H9 (cell line): ENCODE results near the gene C2orf80. TPM values are rescaled to one million over a fixed set of nuclear protein-coding genes. Genes with fewer than 3 reads are reported as not detected.

ENCODE experiments used
- DNase-seq: peaks from one replicate; pipeline ENCODE4 v3.0.0-alpha.2; 2017
- H2AFZ ChIP-seq: one replicate; pipeline ENCODE4 v1.6.1; 2013; ENCODE audit warnings: mild to moderate bottlenecking, low read length, control low read depth, moderate library complexity
- H2AK5ac ChIP-seq: 2 replicates; pipeline ENCODE4 v1.6.1; 2013; ENCODE audit warnings: low read length, control low read depth, mixed read lengths; ENCODE audit not compliant: insufficient read length
- H2BK120ac ChIP-seq: one replicate; pipeline ENCODE4 v1.6.1; 2013; ENCODE audit warnings: low read depth, mild to moderate bottlenecking, low read length, control low read depth, inconsistent platforms; ENCODE audit not compliant: poor library complexity, severe bottlenecking
- H2BK12ac ChIP-seq: 2 replicates; pipeline ENCODE4 v1.6.1; 2013; ENCODE audit warnings: low read length, control low read depth, mixed read lengths, low read depth; ENCODE audit not compliant: insufficient read length
- H2BK15ac ChIP-seq: 2 replicates; pipeline ENCODE4 v1.6.1; 2013; ENCODE audit warnings: low read depth, low read length, control low read depth
- H2BK20ac ChIP-seq: one replicate; pipeline ENCODE4 v1.6.1; 2013; ENCODE audit warnings: low read depth, mild to moderate bottlenecking, low read length, control low read depth, inconsistent platforms; ENCODE audit not compliant: poor library complexity, severe bottlenecking
- H2BK5ac ChIP-seq: 2 replicates; pipeline ENCODE4 v1.6.1; 2013; ENCODE audit warnings: low read length, control low read depth, mixed read lengths; ENCODE audit not compliant: insufficient read length
- H3K14ac ChIP-seq: 2 replicates; pipeline ENCODE4 v1.6.1; 2013; ENCODE audit warnings: low read length, control low read depth; ENCODE audit not compliant: insufficient read depth
- H3K18ac ChIP-seq: 2 replicates; pipeline ENCODE4 v1.6.1; 2013; ENCODE audit warnings: low read depth, mild to moderate bottlenecking, mixed read lengths, low read length, control low read depth; ENCODE audit not compliant: insufficient read length
- H3K23ac ChIP-seq: 2 replicates; pipeline ENCODE4 v1.6.1; 2013; ENCODE audit warnings: low read length, control low read depth, mixed read lengths, low read depth; ENCODE audit not compliant: insufficient read length
- H3K23me2 ChIP-seq: 2 replicates; pipeline ENCODE4 v1.6.1; 2013; ENCODE audit warnings: low read depth, mild to moderate bottlenecking, mixed read lengths, low read length, control low read depth; ENCODE audit not compliant: insufficient read length, poor library complexity, severe bottlenecking
- H3K27ac ChIP-seq: 2 replicates; pipeline ENCODE4 v1.5.1; 2013; ENCODE audit warnings: low read length, control low read depth, mixed read lengths, low read depth; ENCODE audit not compliant: insufficient read length
- H3K27me3 ChIP-seq: 2 replicates; pipeline ENCODE4 v1.6.1; 2013; ENCODE audit warnings: low read length, control low read depth, inconsistent platforms; ENCODE audit not compliant: insufficient read depth
- H3K4ac ChIP-seq: 2 replicates; pipeline ENCODE4 v1.6.1; 2013; ENCODE audit warnings: low read depth, mild to moderate bottlenecking, control low read depth, inconsistent platforms, low read length, moderate library complexity
- H3K4me1 ChIP-seq: 2 replicates; pipeline ENCODE4 v1.6.1; 2013; ENCODE audit warnings: low read length, control low read depth, inconsistent platforms; ENCODE audit not compliant: insufficient read depth
- H3K4me2 ChIP-seq: 2 replicates; pipeline ENCODE4 v1.6.1; 2013; ENCODE audit warnings: low read length, control low read depth, mixed read lengths; ENCODE audit not compliant: insufficient read length, insufficient read depth
- H3K56ac ChIP-seq: 2 replicates; pipeline ENCODE4 v1.6.1; 2013; ENCODE audit warnings: low read depth, mild to moderate bottlenecking, mixed read lengths, low read length, control low read depth; ENCODE audit not compliant: insufficient read length
- H3K79me1 ChIP-seq: 2 replicates; pipeline ENCODE4 v1.6.1; 2013; ENCODE audit warnings: low read depth, mild to moderate bottlenecking, moderate library complexity, low read length, control low read depth, inconsistent platforms; ENCODE audit not compliant: insufficient read depth, poor library complexity, severe bottlenecking
- H3K79me2 ChIP-seq: 2 replicates; pipeline ENCODE4 v1.6.1; 2013; ENCODE audit warnings: low read length, control low read depth, inconsistent platforms; ENCODE audit not compliant: insufficient read depth
- H3K9ac ChIP-seq: 2 replicates; pipeline ENCODE4 v1.6.1; 2013; ENCODE audit warnings: low read length, control low read depth, mixed read lengths; ENCODE audit not compliant: insufficient read length; ENCODE audit errors: extremely low read depth
- H3K9me3 ChIP-seq: one replicate; pipeline ENCODE4 v1.6.1; 2013; ENCODE audit warnings: low read depth, low read length, inconsistent platforms; ENCODE audit not compliant: control insufficient read depth
- H3T11ph ChIP-seq: one replicate; pipeline ENCODE4 v1.6.1; 2013; ENCODE audit warnings: mild to moderate bottlenecking, low read length, control low read depth, inconsistent platforms
- H4K20me1 ChIP-seq: one replicate; pipeline ENCODE4 v1.6.1; 2013; ENCODE audit not compliant: control insufficient read depth, insufficient read length, insufficient read depth
- H4K5ac ChIP-seq: 2 replicates; pipeline ENCODE4 v1.6.1; 2013; ENCODE audit warnings: low read depth, mild to moderate bottlenecking, mixed read lengths, low read length, control low read depth; ENCODE audit not compliant: insufficient read length
- H4K8ac ChIP-seq: replicated peaks from 2 replicates; pipeline ENCODE4 v1.6.1; 2013; ENCODE audit warnings: low read length, control low read depth, mixed read lengths, low read depth; ENCODE audit not compliant: insufficient read length
- H4K91ac ChIP-seq: 2 replicates; pipeline ENCODE4 v1.6.1; 2013; ENCODE audit warnings: low read depth, mild to moderate bottlenecking, moderate library complexity, mixed read lengths, low read length, control low read depth; ENCODE audit not compliant: insufficient read length
- H3K27ac Mint-ChIP-seq, 3 experiments: 2 replicates in 2 of 3; 3 replicates in 1 of 3; pipeline ENCODE4 v1.8.0; 2020 to 2021; ENCODE audit warnings: mixed read lengths in 3 of 3, mild to moderate bottlenecking in 1 of 3, moderate library complexity in 1 of 3
- H3K27me3 Mint-ChIP-seq: 2 replicates; pipeline ENCODE4 v1.8.0; 2021; ENCODE audit warnings: low read depth, mild to moderate bottlenecking, moderate library complexity, mixed read lengths
- H3K36me3 Mint-ChIP-seq, 3 experiments: 2 replicates in 2 of 3; 3 replicates in 1 of 3; pipeline ENCODE4 v1.8.0; 2020 to 2021; ENCODE audit warnings: low read depth in 3 of 3, mixed read lengths in 3 of 3; ENCODE audit not compliant: insufficient read depth in 1 of 3
- H3K4me1 Mint-ChIP-seq, 2 experiments: 2 replicates each; pipeline ENCODE4 v1.8.0; 2020; ENCODE audit warnings: mixed read lengths in 2 of 2
- H3K4me3 Mint-ChIP-seq, 2 experiments: 2 replicates in 1 of 2; 3 replicates in 1 of 2; pipeline ENCODE4 v1.8.0; 2020 to 2021; ENCODE audit warnings: mild to moderate bottlenecking in 2 of 2, mixed read lengths in 2 of 2, moderate library complexity in 1 of 2
- H3K9me3 Mint-ChIP-seq, 2 experiments: 2 replicates in 1 of 2; 3 replicates in 1 of 2; pipeline ENCODE4 v1.8.0; 2020; ENCODE audit warnings: mild to moderate bottlenecking in 2 of 2, mixed read lengths in 2 of 2, moderate library complexity in 1 of 2
- CTCF ChIP-seq: fragments of 200-600 bp; sonication (generic); conservative IDR thresholded peaks from 3 replicates; pipeline ENCODE4 v1.8.0; 2021; ENCODE audit warnings: antibody characterized with exemption, mild to moderate bottlenecking
- total RNA-seq: library from RNA; stranded (reverse); gene quantifications from 2 replicates; pipeline ENCODE4 v1.2.1, GENCODE V29; 2021

Gene C2orf80
- total RNA-seq, 1 experiment from 2014 or later = not detected

DNA sequence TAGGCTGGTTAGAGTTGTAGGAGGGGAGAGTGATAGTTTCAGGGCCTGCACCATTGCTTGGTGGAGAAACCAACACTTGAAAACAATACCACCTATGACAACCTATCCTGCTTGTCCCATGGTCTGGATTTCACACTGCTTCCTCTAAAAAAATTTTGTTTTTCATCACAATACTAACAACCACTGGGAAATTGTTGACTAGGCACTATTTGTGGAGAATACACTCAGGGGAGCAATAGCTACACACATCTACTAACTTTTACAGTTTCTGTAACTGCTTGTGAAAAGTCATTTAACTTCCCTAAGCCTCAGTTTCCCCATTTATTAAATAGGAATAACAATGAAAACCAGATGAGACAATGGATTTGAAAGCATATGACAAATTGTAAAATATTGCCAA is 39.7 kb downstream of the C2orf80 start:
- Histone ChIP-seq H2AFZ (no peak overlapping the region), H2BK5ac (no peak overlapping the region), H3K4me1 (no peaks in the 10 kb centered on the region), H2AK5ac (no peak overlapping the region), H3K14ac (no peak overlapping the region), H3K27ac (no peak overlapping the region), H3K79me1 (no peaks in the 10 kb centered on the region), H3K4ac (no peak overlapping the region), H3K4me2 (no peak overlapping the region), H3K56ac (no peak overlapping the region), H3K18ac (no peak overlapping the region), H4K8ac (no peak overlapping the region), H3K27me3 (no peaks in the 10 kb centered on the region), H3T11ph (no peak overlapping the region), H2BK12ac (no peak overlapping the region), H4K91ac (no peak overlapping the region), H2BK20ac (no peak overlapping the region), H3K79me2 (no peaks in the 10 kb centered on the region), H4K5ac (no peak overlapping the region), H2BK15ac (no peak overlapping the region), H4K20me1 (no peaks in the 10 kb centered on the region), H3K23me2 (no peaks in the 10 kb centered on the region), H2BK120ac (no peak overlapping the region), H3K23ac (no peak overlapping the region), H3K9ac (no peak overlapping the region), H3K9me3 (no peaks in the 10 kb centered on the region)
- no peak overlapping the region for H3K4me3 Mint-ChIP-seq
- H3K4me1 Mint-ChIP-seq = peaks cover 15 to 17% of the 10 kb centered on the region in 2 experiments
- H3K27ac Mint-ChIP-seq = no peak overlapping the region
- H3K9me3 Mint-ChIP-seq = peaks cover 11 to 18% of the 10 kb centered on the region in 2 experiments; a peak in 4 of 5 replicates
- no peak for DNase-seq
- TF ChIP-seq CTCF = no peak
- H3K27me3 Mint-ChIP-seq = no peaks in the 10 kb centered on the region
- peaks cover 2 to 14% (median 2%) of the 10 kb centered on the region in 3 experiments; a peak in 4 of 7 replicates for H3K36me3 Mint-ChIP-seq
